ENCODE data around the gene C1orf94.

C1orf94 gene

DNA sequence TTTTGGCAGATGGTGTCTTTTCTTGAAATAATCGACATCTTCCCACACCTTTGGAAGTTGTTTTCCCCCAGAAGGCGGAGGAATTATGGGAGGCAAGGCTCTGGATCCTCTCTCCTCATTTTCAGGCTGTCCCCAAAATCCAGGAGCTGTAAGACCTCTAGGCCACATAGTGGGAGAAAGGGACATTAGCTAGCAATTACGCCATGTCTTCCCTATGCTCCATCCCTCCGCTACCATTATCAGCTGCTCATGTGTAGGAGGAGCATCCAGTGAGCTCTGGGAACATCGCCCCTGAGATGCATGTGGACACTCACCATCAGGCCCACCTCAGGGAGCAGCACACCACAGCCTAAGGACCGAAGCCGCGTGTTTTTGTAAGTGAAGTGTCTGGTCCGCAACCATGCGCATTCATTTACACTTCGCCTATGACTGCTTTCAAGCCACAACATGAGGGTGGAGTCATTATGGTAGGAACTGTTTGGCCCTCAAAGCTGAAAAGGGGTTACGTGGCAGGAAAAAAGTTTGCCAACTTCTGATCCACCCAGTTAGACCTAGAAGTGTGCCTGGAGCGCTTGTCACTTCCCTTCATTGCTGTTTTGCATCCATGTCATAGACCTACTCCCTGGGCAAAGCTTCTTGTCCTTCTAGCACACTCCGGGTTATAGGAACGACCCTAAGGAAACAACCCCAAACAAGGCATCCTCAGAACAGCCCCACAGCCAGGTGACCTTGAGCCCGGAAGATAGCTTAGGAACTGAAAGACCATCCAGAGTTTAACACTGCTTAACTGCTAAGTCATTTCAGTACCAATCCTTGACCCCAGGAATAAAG is 85.5 kb downstream of the C1orf94 start:
- DNase-seq = no peak

DNA sequence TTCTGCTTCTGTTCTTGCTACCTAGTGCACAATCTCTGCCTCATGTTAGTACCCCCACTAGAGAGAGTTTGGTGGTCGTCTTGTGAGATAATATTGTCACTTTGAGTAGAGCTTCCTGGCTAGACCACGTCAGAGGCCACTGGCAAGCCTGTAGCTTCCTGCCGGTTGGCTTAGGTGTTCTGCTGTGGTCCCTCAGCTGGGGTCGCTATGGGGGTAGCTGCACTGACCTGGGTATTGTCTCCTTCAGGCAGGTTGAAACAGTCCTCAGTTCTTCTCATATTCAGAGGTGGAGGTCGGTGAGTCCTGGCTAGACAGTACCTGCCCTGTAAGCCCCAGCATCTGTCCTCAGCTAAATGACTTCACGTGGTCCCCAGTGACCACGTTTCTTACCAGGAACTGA is 86.2 kb downstream of the C1orf94 start:
- no peak for DNase-seq

DNA sequence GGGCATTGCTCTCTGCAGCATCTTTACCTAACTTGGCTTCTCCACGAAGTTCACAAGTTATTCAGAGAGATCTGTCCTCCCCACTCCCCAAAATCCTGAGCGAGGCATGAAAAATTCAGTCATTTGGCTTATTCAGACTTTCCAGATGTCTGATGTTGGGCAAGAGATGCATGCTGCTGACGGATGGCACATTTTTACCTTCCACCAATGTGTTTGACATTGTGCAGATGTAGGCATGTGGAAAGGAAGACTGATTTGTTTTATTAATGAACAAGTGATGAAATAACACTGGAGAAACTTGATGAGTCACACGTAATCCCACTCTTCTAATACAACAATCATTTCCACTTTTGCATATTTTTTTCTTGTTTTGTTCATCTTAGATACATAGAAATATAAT is 86.7 kb downstream of the C1orf94 start:
- DNase-seq = no peak

DNA sequence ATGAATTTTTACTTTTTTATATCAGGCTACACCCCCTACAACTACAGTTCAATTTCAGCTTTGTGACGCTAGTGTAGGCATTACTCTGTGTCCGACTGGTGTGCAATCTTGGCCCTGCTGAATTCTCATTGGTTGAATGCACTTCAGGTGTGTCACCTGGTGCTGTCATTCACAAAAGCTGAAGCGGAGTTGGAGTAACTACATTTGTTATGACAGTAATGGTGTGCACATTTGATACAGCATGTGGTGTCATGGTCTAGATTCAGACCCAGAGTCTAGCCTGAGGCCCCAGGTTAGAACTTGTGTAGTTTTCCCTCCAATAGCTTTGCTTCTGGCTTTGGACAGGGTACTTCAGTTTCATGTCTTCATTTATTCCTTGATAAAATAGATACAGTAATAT is 88.7 kb downstream of the C1orf94 start:
- DNase-seq = no peak

DNA sequence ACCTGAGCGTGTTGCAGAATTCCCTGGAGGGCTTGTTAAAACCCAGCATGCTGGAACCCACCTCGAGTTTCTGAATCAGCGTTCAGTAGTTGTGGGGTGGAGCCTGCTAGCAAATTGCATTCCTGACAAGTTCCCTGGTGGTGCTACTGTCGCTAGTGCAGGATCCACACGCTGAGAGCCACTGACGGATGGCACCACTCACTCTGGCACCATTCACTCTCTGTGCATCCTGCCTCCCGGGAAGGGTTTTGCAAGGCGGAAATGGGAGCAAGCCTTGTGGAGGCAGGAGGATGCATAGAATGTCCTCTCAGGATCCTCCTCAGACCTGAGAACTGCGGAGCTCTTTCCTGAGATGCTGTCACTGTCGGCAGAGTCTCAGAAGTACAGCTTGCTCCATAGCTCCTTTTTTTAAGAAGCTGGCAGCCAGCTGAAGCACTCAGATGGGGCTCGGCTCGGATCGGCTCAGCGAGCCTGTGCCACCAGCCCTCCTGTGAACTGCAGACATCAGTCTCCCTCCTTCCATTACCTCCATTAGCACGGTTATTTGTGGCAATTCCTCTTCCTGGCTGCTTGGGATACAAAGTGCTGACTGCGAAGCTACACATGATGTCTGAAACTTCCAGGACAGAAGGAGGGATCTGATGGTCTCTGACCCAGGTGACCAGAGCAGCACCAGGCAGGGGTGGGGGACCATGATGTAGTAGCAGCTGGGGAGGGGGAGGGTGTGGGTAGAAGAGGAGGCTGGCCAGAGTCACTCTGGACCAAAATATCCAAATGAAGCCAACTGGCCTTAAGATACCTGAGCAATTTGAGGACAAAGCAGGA is 89.6 kb downstream of the C1orf94 start:
- no peak for DNase-seq

DNA sequence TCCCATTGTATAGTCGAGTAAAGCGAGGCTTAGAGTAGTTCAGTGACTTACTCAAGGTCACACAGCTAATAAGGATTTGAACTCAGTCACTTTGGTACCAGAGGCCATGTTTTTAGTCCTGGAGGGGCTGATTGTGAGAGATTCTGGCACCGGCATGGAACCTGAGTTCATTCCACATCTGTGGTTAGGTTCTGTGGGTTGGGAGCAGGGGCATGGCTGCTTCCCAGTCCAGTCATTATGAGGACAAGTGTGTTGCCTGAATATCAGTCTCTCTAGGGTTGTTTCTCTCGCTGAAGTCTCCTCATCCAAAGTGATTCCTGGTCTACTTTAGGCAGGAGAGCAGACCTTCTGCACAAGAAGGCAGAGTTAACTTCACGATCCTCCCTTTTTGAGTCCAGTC is 90.6 kb downstream of the C1orf94 start:
- no peak for DNase-seq

DNA sequence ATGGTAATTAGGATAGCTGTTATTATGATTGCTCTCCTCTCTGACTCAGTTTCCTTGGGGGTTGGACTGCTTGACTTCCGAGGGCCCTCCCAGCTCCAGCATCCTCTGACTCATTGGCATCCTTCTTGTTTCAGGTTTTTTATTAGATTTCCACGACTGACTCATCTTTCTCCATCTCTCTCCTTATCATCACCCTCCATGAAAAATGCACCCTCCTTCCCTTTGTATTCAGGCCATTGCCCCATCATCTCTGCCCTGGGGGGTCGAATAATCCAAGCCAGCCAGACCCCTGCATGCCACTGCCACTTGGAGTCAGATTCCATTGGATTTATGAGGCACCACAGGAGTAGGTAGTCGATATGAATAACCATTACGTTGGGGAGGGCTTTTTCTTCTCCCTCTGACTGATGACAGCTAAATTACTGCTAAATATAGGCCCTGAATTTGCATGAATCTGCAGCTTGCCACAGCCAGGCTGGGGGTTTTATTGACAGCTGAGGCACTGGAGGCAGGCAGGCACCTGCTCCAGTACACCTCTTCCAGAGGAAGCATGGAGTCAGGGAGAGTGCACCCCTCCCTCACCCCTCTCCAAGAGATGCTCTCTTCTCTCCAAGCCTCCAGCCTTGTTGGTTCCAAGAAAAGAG is 91.7 kb downstream of the C1orf94 start:
- no peak for DNase-seq
